ENCODE measurements around the gene COL6A6.

Gene COL6A6

GRCh38 chr3:130506031-130506430, 10.9 kb upstream of the COL6A6 start:
- Histone ChIP-seq H3K4me1 (ENCODE audit: control insufficient read depth, insufficient read depth, low read length) (no peaks in the 10 kb centered on the region), H3K27ac (ENCODE audit: low read depth, low read length) (no peak overlapping the region), H3K9ac (ENCODE audit: low read depth, low read length) (no peak overlapping the region), H3K4me3 (ENCODE audit: low read depth, low read length) (no peak overlapping the region), H3K27me3 (ENCODE audit: control insufficient read depth, insufficient read depth, low read length) (no peaks in the 10 kb centered on the region), H3K36me3 (ENCODE audit: control insufficient read depth, insufficient read depth, low read length) (no peaks in the 10 kb centered on the region), H3K9me3 (ENCODE audit: control insufficient read depth, insufficient read depth, low read length) (no peaks in the 10 kb centered on the region)

- Histone ChIP-seq H3K27ac (ENCODE audit: low read depth, low read length) (no peak overlapping the region), H3K9me3 (ENCODE audit: control insufficient read depth, insufficient read depth, low read length) (no peaks in the 10 kb centered on the region)
These were observed 9.2 kb upstream of the COL6A6 start for GRCh38 chr3:130507746-130508145.

GRCh38 chr3:130509008-130509407, 8.0 kb upstream of the COL6A6 start:
- Histone ChIP-seq H3K9me3 (ENCODE audit: control insufficient read depth, insufficient read depth, low read length) (no peaks in the 10 kb centered on the region), H3K27ac (ENCODE audit: low read depth, low read length) (no peak overlapping the region), H3K9ac (ENCODE audit: low read depth, low read length) (no peak overlapping the region), H3K36me3 (ENCODE audit: control insufficient read depth, insufficient read depth, low read length) (no peaks in the 10 kb centered on the region), H3K4me3 (ENCODE audit: low read depth, low read length) (no peak overlapping the region), H3K27me3 (ENCODE audit: control insufficient read depth, insufficient read depth, low read length) (no peaks in the 10 kb centered on the region), H3K4me1 (ENCODE audit: control insufficient read depth, insufficient read depth, low read length) (no peaks in the 10 kb centered on the region)

More at GRCh38 chr3:130507746-130508145, 9.2 kb upstream of the COL6A6 start:
- Histone ChIP-seq H3K36me3 (ENCODE audit: control insufficient read depth, insufficient read depth, low read length) (no peaks in the 10 kb centered on the region), H3K4me1 (ENCODE audit: control insufficient read depth, insufficient read depth, low read length) (no peaks in the 10 kb centered on the region), H3K4me3 (ENCODE audit: low read depth, low read length) (no peak overlapping the region), H3K9ac (ENCODE audit: low read depth, low read length) (no peak overlapping the region), H3K27me3 (ENCODE audit: control insufficient read depth, insufficient read depth, low read length) (no peaks in the 10 kb centered on the region)

GRCh38 chr3:130514681-130515080, 2.3 kb upstream of the COL6A6 start:
- Histone ChIP-seq H3K4me1 (ENCODE audit: control insufficient read depth, insufficient read depth, low read length) (peaks cover 4% of the 10 kb centered on the region; the same call in 1 of the 2 replicates), H3K27me3 (ENCODE audit: control insufficient read depth, insufficient read depth, low read length) (peaks cover 38% of the 10 kb centered on the region), H3K36me3 (ENCODE audit: control insufficient read depth, insufficient read depth, low read length) (no peaks in the 10 kb centered on the region), H3K9me3 (ENCODE audit: control insufficient read depth, insufficient read depth, low read length) (no peaks in the 10 kb centered on the region), H3K9ac (ENCODE audit: low read depth, low read length) (no peak overlapping the region), H3K27ac (ENCODE audit: low read depth, low read length) (no peak overlapping the region), H3K4me3 (ENCODE audit: low read depth, low read length) (no peak overlapping the region)

GRCh38 chr3:130515755-130516154, 1.2 kb upstream of the COL6A6 start:
- peaks cover 4% of the 10 kb centered on the region; the same call in 1 of the 2 replicates for H3K4me1 ChIP-seq (ENCODE audit: control insufficient read depth, insufficient read depth, low read length)
- no peak overlapping the region for H3K27ac ChIP-seq (ENCODE audit: low read depth, low read length)
- no peak overlapping the region for H3K4me3 ChIP-seq (ENCODE audit: low read depth, low read length)
- H3K9me3 ChIP-seq (ENCODE audit: control insufficient read depth, insufficient read depth, low read length): no peaks in the 10 kb centered on the region
- H3K27me3 ChIP-seq (ENCODE audit: control insufficient read depth, insufficient read depth, low read length): peaks cover 38% of the 10 kb centered on the region
- no peaks in the 10 kb centered on the region for H3K36me3 ChIP-seq (ENCODE audit: control insufficient read depth, insufficient read depth, low read length)
- H3K9ac ChIP-seq (ENCODE audit: low read depth, low read length): no peak overlapping the region

- Histone ChIP-seq H3K9ac (ENCODE audit: low read depth, low read length) (no peak overlapping the region), H3K4me1 (ENCODE audit: control insufficient read depth, insufficient read depth, low read length) (peaks cover 4% of the 10 kb centered on the region; the same call in 1 of the 2 replicates), H3K27ac (ENCODE audit: low read depth, low read length) (no peak overlapping the region), H3K4me3 (ENCODE audit: low read depth, low read length) (peak overlapping the region; percentile 81), H3K27me3 (ENCODE audit: control insufficient read depth, insufficient read depth, low read length) (peaks cover 38% of the 10 kb centered on the region), H3K9me3 (ENCODE audit: control insufficient read depth, insufficient read depth, low read length) (no peaks in the 10 kb centered on the region), H3K36me3 (ENCODE audit: control insufficient read depth, insufficient read depth, low read length) (no peaks in the 10 kb centered on the region)
These were observed 625 bp downstream of the COL6A6 start for GRCh38 chr3:130517602-130518001.

GRCh38 chr3:130519754-130520153, 2.8 kb downstream of the COL6A6 start:
- Histone ChIP-seq H3K27me3 (ENCODE audit: control insufficient read depth, insufficient read depth, low read length) (peaks cover 37% of the 10 kb centered on the region), H3K4me1 (ENCODE audit: control insufficient read depth, insufficient read depth, low read length) (peaks cover 4% of the 10 kb centered on the region; the same call in 1 of the 2 replicates)

GRCh38 chr3:130522399-130522798, 5.4 kb downstream of the COL6A6 start:
- H3K9me3 ChIP-seq (ENCODE audit: control insufficient read depth, insufficient read depth, low read length): no peaks in the 10 kb centered on the region
- peaks cover 10% of the 10 kb centered on the region for H3K27me3 ChIP-seq (ENCODE audit: control insufficient read depth, insufficient read depth, low read length)
- H3K4me3 ChIP-seq (ENCODE audit: low read depth, low read length): no peak overlapping the region
- no peaks in the 10 kb centered on the region for H3K36me3 ChIP-seq (ENCODE audit: control insufficient read depth, insufficient read depth, low read length)
- no peak overlapping the region for H3K9ac ChIP-seq (ENCODE audit: low read depth, low read length)
- no peak overlapping the region for H3K27ac ChIP-seq (ENCODE audit: low read depth, low read length)
- H3K4me1 ChIP-seq (ENCODE audit: control insufficient read depth, insufficient read depth, low read length): peaks cover 2% of the 10 kb centered on the region; the same call in 1 of the 2 replicates

More at GRCh38 chr3:130519754-130520153, 2.8 kb downstream of the COL6A6 start:
- Histone ChIP-seq H3K27ac (ENCODE audit: low read depth, low read length) (no peak overlapping the region), H3K9me3 (ENCODE audit: control insufficient read depth, insufficient read depth, low read length) (no peaks in the 10 kb centered on the region), H3K9ac (ENCODE audit: low read depth, low read length) (no peak overlapping the region), H3K36me3 (ENCODE audit: control insufficient read depth, insufficient read depth, low read length) (no peaks in the 10 kb centered on the region), H3K4me3 (ENCODE audit: low read depth, low read length) (no peak overlapping the region)

GRCh38 chr3:130527426-130527825, 10.4 kb downstream of the COL6A6 start:
- peaks cover 15% of the 10 kb centered on the region; the same call in 1 of the 2 replicates for H3K4me1 ChIP-seq (ENCODE audit: control insufficient read depth, insufficient read depth, low read length)
- no peaks in the 10 kb centered on the region for H3K9me3 ChIP-seq (ENCODE audit: control insufficient read depth, insufficient read depth, low read length)
- no peaks in the 10 kb centered on the region for H3K36me3 ChIP-seq (ENCODE audit: control insufficient read depth, insufficient read depth, low read length)
- H3K27ac ChIP-seq (ENCODE audit: low read depth, low read length): no peak overlapping the region
- no peaks in the 10 kb centered on the region for H3K27me3 ChIP-seq (ENCODE audit: control insufficient read depth, insufficient read depth, low read length)
- no peak overlapping the region for H3K9ac ChIP-seq (ENCODE audit: low read depth, low read length)
- H3K4me3 ChIP-seq (ENCODE audit: low read depth, low read length): no peak overlapping the region

- no peaks in the 10 kb centered on the region for H3K36me3 ChIP-seq (ENCODE audit: control insufficient read depth, insufficient read depth, low read length)
- no peak overlapping the region for H3K27ac ChIP-seq (ENCODE audit: low read depth, low read length)
- peaks cover 15% of the 10 kb centered on the region; the same call in 1 of the 2 replicates for H3K4me1 ChIP-seq (ENCODE audit: control insufficient read depth, insufficient read depth, low read length)
- H3K9me3 ChIP-seq (ENCODE audit: control insufficient read depth, insufficient read depth, low read length): no peaks in the 10 kb centered on the region
- no peak overlapping the region for H3K4me3 ChIP-seq (ENCODE audit: low read depth, low read length)
- H3K9ac ChIP-seq (ENCODE audit: low read depth, low read length): no peak overlapping the region
- no peaks in the 10 kb centered on the region for H3K27me3 ChIP-seq (ENCODE audit: control insufficient read depth, insufficient read depth, low read length)
These were observed 11.1 kb downstream of the COL6A6 start for GRCh38 chr3:130528120-130528519.

GRCh38 chr3:130529486-130530215, 12.7 kb downstream of the COL6A6 start:
- no peak overlapping the region for H3K4me3 ChIP-seq (ENCODE audit: low read depth, low read length)
- peaks cover 15% of the 10 kb centered on the region; the same call in 1 of the 2 replicates for H3K4me1 ChIP-seq (ENCODE audit: control insufficient read depth, insufficient read depth, low read length)
- H3K27ac ChIP-seq (ENCODE audit: low read depth, low read length): no peak overlapping the region
- no peaks in the 10 kb centered on the region for H3K36me3 ChIP-seq (ENCODE audit: control insufficient read depth, insufficient read depth, low read length)
- no peak overlapping the region for H3K9ac ChIP-seq (ENCODE audit: low read depth, low read length)
- H3K9me3 ChIP-seq (ENCODE audit: control insufficient read depth, insufficient read depth, low read length): no peaks in the 10 kb centered on the region
- no peaks in the 10 kb centered on the region for H3K27me3 ChIP-seq (ENCODE audit: control insufficient read depth, insufficient read depth, low read length)
